Activated CD8-positive, alpha-beta memory T cell treated with anti-CD3 and anti-CD28 coated beads, Interleukin-2, amount 50 U/mL, for 48 hours (primary cell): Measurements from ENCODE around the gene LGI2.
"Not testable (repeated sequence)": the region's sequence is repeated elsewhere in the genome, so short reads cannot be mapped to it uniquely, and the experiment has no call there.

Experiments
- DNase-seq: peaks from one replicate; pipeline ENCODE4 v3.0.0-alpha.2; 2020

The LGI2 gene

GRCh38 chr4:25043548-25043947 lies 12.8 kb upstream of the LGI2 start:
- DNase-seq: no peak

- DNase-seq: no peak
Measured at GRCh38 chr4:25033526-25033925, 2.8 kb upstream of the LGI2 start.

GRCh38 chr4:25032126-25032525 lies 1.4 kb upstream of the LGI2 start:
- DNase-seq: no peak

- no peak for DNase-seq
Measured at GRCh38 chr4:25031077-25031621, 403 bp upstream of the LGI2 start.

- DNase-seq: no peak
Measured at GRCh38 chr4:25029479-25030276, 1.1 kb downstream of the LGI2 start.

- no peak for DNase-seq
Measured at GRCh38 chr4:25028851-25029250, 1.9 kb downstream of the LGI2 start.

- no peak for DNase-seq
Measured at GRCh38 chr4:25022766-25023165, 8.0 kb downstream of the LGI2 start.

- no peak for DNase-seq
Measured at GRCh38 chr4:25021216-25021615, 9.5 kb downstream of the LGI2 start.

GRCh38 chr4:25020236-25020635 lies 10.5 kb downstream of the LGI2 start:
- DNase-seq: no peak

GRCh38 chr4:25019501-25019900 lies 11.2 kb downstream of the LGI2 start:
- DNase-seq: no peak

- no peak for DNase-seq
Measured at GRCh38 chr4:25015012-25015411, 15.7 kb downstream of the LGI2 start.

GRCh38 chr4:25014662-25014983 lies 16.1 kb downstream of the LGI2 start:
- not testable (repeated sequence) for DNase-seq

- no peak for DNase-seq
Measured at GRCh38 chr4:25013756-25014661, 16.7 kb downstream of the LGI2 start.

GRCh38 chr4:25012655-25013054 lies 18.1 kb downstream of the LGI2 start:
- DNase-seq: no peak

- DNase-seq: no peak
Measured at GRCh38 chr4:25011135-25011866, 19.4 kb downstream of the LGI2 start.

GRCh38 chr4:25007598-25007997 lies 23.1 kb downstream of the LGI2 start:
- DNase-seq: no peak

- no peak for DNase-seq
Measured at GRCh38 chr4:25002681-25003080, 28.1 kb downstream of the LGI2 start.

GRCh38 chr4:25001509-25001908 lies 29.2 kb downstream of the LGI2 start:
- no peak for DNase-seq

- no peak for DNase-seq
Measured at GRCh38 chr4:25000639-25001038, 30.1 kb downstream of the LGI2 start.

GRCh38 chr4:24999392-25000089 lies 31.2 kb downstream of the LGI2 start:
- no peak for DNase-seq

- DNase-seq: no peak
Measured at GRCh38 chr4:24995346-24995919, 35.3 kb downstream of the LGI2 start.

- no peak for DNase-seq
Measured at GRCh38 chr4:24993551-24994080, 37.1 kb downstream of the LGI2 start.
